Measurements from ENCODE around the gene SLC25A48.

SLC25A48 gene

GRCh38 chr5:135834639-135835529 is at the start of gene SLC25A48:
SLC25A48 (plus strand) TSS chr5:135834663; CDS start chr5:135834848, 185 bp downstream.
- Histone ChIP-seq H3K9me3 (ENCODE audit: control insufficient read depth, insufficient read depth, low read depth, low read length) (no peaks in the 10 kb centered on the region), H3K4me1 (ENCODE audit: control insufficient read depth, insufficient read depth, low read length) (0 out of 2 replicates have a peak, but pooled peaks cover 2% of the 10 kb centered on the region), H3K27ac (ENCODE audit: extremely low read depth, low read depth, low read length) (no peak within 1 kb of the TSS; the same call in 1 of the 2 replicates), H3K4me3 (ENCODE audit: low read depth, low read length) (peak within 1 kb of the TSS; percentile 62), H3K36me3 (ENCODE audit: control insufficient read depth in 2 of 2, insufficient read depth in 1 of 2, low read length in 2 of 2) (no peaks in the 10 kb centered on the region)
- CTCF ChIA-PET: interaction anchor here (0.5 to 11.4 kb wide), 23 partner anchors 8 to 511 kb away, joined by 3 to 319 read pairs (median 4); no protein-coding TSS in a partner anchor
- POLR2A ChIA-PET: interaction anchor here (0.6 to 0.7 kb wide), 2 partner anchors 234 to 278 kb away, joined by 3 to 10 read pairs; no protein-coding TSS in a partner anchor
- no peak for TF ChIP-seq PRDM4 (tag by site-specific recombination; IDR thresholded peaks at IDR 0.05)
- TF ChIP-seq KLF10 (tag by site-specific recombination; IDR thresholded peaks at IDR 0.05): peak; percentile 97
- peak; percentile 98 for TF ChIP-seq ZBTB26 (tag by site-specific recombination; optimal IDR thresholded peaks at IDR 0.05)
- no peak for TF ChIP-seq PRDM6 (tag by site-specific recombination; IDR thresholded peaks at IDR 0.05)
- no peak for TF ChIP-seq ZNF670 (tag by site-specific recombination; IDR thresholded peaks at IDR 0.05; ENCODE audit: low read depth)
- no peak for TF ChIP-seq ZNF704 (tag by site-specific recombination; IDR thresholded peaks at IDR 0.05)
- TF ChIP-seq FEZF1 (tag by site-specific recombination; IDR thresholded peaks at IDR 0.05): no peak
- peak; percentile 66 for TF ChIP-seq PRDM10 (tag by site-specific recombination; IDR thresholded peaks at IDR 0.05)
- TF ChIP-seq ZNF561 (tag by site-specific recombination; IDR thresholded peaks at IDR 0.05; ENCODE audit: borderline replicate concordance): peak; percentile 41; the same call in 1 of the 2 replicates
- TF ChIP-seq ZFP37 (tag by site-specific recombination; IDR thresholded peaks at IDR 0.05): peak; percentile 85; the same call in 1 of the 2 replicates
- peak; percentile 23; the same call in 1 of the 2 replicates for TF ChIP-seq ZNF843 (tag by site-specific recombination; IDR thresholded peaks at IDR 0.05)
- no peak for TF ChIP-seq ZNF623 (tag by site-specific recombination; IDR thresholded peaks at IDR 0.05)
- TF ChIP-seq ZNF362 (tag by site-specific recombination; IDR thresholded peaks at IDR 0.05): no peak
- 0 out of 2 replicates have a peak, but pooled peaks have one; percentile 51 for TF ChIP-seq MZF1 (tag by site-specific recombination; IDR thresholded peaks at IDR 0.05; ENCODE audit: borderline replicate concordance)
- no peak for TF ChIP-seq PRDM1 (tag by site-specific recombination; IDR thresholded peaks at IDR 0.05)
- TF ChIP-seq ZNF830 (tag by site-specific recombination; IDR thresholded peaks at IDR 0.05; ENCODE audit: low read depth): no peak
- TF ChIP-seq GLIS2 (tag by site-specific recombination; IDR thresholded peaks at IDR 0.05): peak; percentile 91
- no peak for TF ChIP-seq ZNF571 (tag by site-specific recombination; IDR thresholded peaks at IDR 0.05)
- TF ChIP-seq SP7 (tag by site-specific recombination; IDR thresholded peaks at IDR 0.05): peak; percentile 72
- TF ChIP-seq SP2 (tag by site-specific recombination; IDR thresholded peaks at IDR 0.05): peak; percentile 13; the same call in 1 of the 2 replicates
- peak; percentile 93 for TF ChIP-seq ATF2 (tag by site-specific recombination; IDR thresholded peaks at IDR 0.05; ENCODE audit: low read depth)
- peak; percentile 2; the same call in 1 of the 2 replicates for TF ChIP-seq ZNF768 (tag by site-specific recombination; IDR thresholded peaks at IDR 0.05)
- TF ChIP-seq ZNF501 (tag by site-specific recombination; IDR thresholded peaks at IDR 0.05): peak; percentile 76

All from HEK293 (cell line).